ENCODE measurements around the gene C1QTNF2. TPM values are rescaled to one million over a fixed set of nuclear protein-coding genes. Genes with fewer than 3 reads are reported as not detected.

The C1QTNF2 gene
- total RNA-seq, 2 experiments from 2014 or later: not detected

DNA sequence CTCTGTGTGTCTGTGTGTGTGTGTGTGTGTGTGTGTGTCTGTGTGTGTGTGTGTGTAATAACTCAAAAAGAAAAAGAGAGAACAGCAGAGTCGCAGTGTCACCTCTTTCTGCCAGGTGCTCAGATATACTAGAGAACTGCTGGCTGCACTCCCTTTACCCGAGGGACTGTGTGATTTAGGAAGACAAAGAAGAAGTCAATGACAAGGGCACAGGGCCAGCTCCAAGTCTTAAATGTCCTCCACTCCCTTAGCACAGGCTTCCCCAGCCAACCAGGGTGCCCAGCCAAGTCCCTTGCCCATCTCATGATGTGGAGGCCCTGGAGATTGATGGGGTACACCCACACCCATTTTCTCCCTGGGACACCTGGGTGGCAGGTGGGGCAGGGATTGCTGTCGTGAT, 66.7 kb downstream of the C1QTNF2 start:
- no peak overlapping the region for H3K27ac Mint-ChIP-seq
- H3K4me1 Mint-ChIP-seq (ENCODE audit: low read depth): no peaks in the 10 kb centered on the region
- TF ChIP-seq, protein P1, sequence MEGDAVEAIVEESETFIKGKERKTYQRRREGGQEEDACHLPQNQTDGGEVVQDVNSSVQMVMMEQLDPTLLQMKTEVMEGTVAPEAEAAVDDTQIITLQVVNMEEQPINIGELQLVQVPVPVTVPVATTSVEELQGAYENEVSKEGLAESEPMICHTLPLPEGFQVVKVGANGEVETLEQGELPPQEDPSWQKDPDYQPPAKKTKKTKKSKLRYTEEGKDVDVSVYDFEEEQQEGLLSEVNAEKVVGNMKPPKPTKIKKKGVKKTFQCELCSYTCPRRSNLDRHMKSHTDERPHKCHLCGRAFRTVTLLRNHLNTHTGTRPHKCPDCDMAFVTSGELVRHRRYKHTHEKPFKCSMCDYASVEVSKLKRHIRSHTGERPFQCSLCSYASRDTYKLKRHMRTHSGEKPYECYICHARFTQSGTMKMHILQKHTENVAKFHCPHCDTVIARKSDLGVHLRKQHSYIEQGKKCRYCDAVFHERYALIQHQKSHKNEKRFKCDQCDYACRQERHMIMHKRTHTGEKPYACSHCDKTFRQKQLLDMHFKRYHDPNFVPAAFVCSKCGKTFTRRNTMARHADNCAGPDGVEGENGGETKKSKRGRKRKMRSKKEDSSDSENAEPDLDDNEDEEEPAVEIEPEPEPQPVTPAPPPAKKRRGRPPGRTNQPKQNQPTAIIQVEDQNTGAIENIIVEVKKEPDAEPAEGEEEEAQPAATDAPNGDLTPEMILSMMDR (IDR thresholded peaks at IDR 0.05): no peak
- intact Hi-C loops (cut with micrococcal nuclease): no loop called here
- H3K27me3 Mint-ChIP-seq: peaks cover 14% of the 10 kb centered on the region
- H3K9me3 Mint-ChIP-seq: no peaks in the 10 kb centered on the region
- ChIA-PET POLR2A (no interaction called here), CTCF (no interaction called here)
- no peak for ATAC-seq
- DNase-seq: no peak
- H3K4me3 Mint-ChIP-seq: no peak overlapping the region
- H3K36me3 Mint-ChIP-seq (ENCODE audit: low read depth): no peaks in the 10 kb centered on the region

DNA sequence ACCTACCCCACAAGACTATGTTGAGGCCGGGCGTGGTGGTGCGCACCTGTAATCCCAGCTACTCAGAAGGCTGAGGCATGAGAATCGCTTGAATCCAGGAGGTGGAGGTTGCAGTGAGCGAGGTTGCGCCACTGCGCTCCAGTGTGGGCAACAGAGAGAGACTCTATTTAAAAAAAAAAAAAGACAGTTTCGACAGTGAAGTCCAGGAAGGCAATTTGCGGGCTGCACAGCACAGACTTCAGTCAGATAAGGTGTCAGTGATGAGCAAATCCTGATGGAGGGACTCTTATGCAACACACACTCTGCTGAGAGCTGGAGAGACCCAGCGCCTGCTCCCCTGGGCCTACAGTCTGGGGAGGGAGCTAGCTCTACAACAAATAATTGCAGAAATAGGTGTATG, 72.2 kb downstream of the C1QTNF2 start:
- CTCF ChIA-PET: no interaction called here
- Mint-ChIP-seq H3K4me1 (ENCODE audit: low read depth) (no peaks in the 10 kb centered on the region), H3K27me3 (no peaks in the 10 kb centered on the region), H3K36me3 (ENCODE audit: low read depth) (no peaks in the 10 kb centered on the region), H3K4me3 (no peak overlapping the region), H3K27ac (no peak overlapping the region), H3K9me3 (no peaks in the 10 kb centered on the region)
- TF ChIP-seq, protein P1 (IDR thresholded peaks at IDR 0.05): no peak
- intact Hi-C loops (cut with micrococcal nuclease): no loop called here
- POLR2A ChIA-PET: interaction anchor here (0.8 kb wide), 1 partner anchor 13 kb away, joined by 4 read pairs; no protein-coding TSS in a partner anchor
- DNase-seq (no peak), ATAC-seq (no peak)

DNA sequence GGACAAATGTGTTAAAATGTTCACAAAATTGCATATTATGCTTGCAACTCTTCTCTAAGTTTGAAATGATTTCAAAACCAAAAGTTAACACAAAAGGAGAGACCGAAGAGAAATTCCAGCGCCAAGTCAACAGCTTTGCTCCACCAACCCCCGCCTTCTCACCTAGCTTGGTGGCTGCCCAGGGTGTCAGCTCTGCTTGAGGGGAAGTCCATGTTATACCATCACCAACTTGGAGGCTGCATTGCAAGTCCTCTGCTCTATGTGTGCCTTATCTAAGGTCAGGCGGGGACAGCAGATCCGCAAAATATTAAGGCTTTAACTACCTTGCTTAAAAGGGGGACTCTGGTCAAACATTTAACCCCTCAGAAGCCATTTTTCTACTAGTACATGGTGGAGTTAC, 72.7 kb downstream of the C1QTNF2 start:
- ATAC-seq (no peak), DNase-seq (no peak)
- no peak overlapping the region for H3K4me3 Mint-ChIP-seq
- CTCF ChIA-PET: no interaction called here
- no peaks in the 10 kb centered on the region for H3K9me3 Mint-ChIP-seq
- H3K27ac Mint-ChIP-seq: no peak overlapping the region
- TF ChIP-seq, protein P1 (IDR thresholded peaks at IDR 0.05): no peak
- no peaks in the 10 kb centered on the region for H3K4me1 Mint-ChIP-seq (ENCODE audit: low read depth)
- POLR2A ChIA-PET: interaction anchor here (0.8 kb wide), 1 partner anchor 13 kb away, joined by 4 read pairs; no protein-coding TSS in a partner anchor
- no peaks in the 10 kb centered on the region for H3K36me3 Mint-ChIP-seq (ENCODE audit: low read depth)
- intact Hi-C loops (cut with micrococcal nuclease): no loop called here
- H3K27me3 Mint-ChIP-seq: no peaks in the 10 kb centered on the region

Other genes with a start within 250 kb of the C1QTNF2 start
- gene FABP6, start 141.1 kb downstream of the C1QTNF2 start, total RNA-seq: not detected
- not detected for gene CCNJL, start 58.1 kb downstream of the C1QTNF2 start, total RNA-seq
- gene FAM200C, start 29.4 kb upstream of the C1QTNF2 start, total RNA-seq: under 1 TPM; 0.83 to 0.97 TPM
- gene SLU7, start 48.5 kb upstream of the C1QTNF2 start, total RNA-seq: 10 to 100 TPM; 38.4 to 40.9 TPM
- 100 to 1,000 TPM; 132 to 139 TPM for gene PTTG1, start 51.2 kb upstream of the C1QTNF2 start, total RNA-seq